ENCODE results near the gene ANKRD40. TPM values are rescaled to one million over a fixed set of nuclear protein-coding genes. Genes with fewer than 3 reads are reported as not detected.

Gene ANKRD40
- total RNA-seq, 1 experiment from 2014 or later: 45.3 TPM

GRCh38 chr17:50719144-50719923, 11.6 kb upstream of the ANKRD40 start, which contains the start of gene LUC7L3:
Gene LUC7L3, plus strand, starts transcription at chr17:50719603. Its CDS starts 130 bp downstream, at chr17:50719733.
- H3K27me3 Mint-ChIP-seq (ENCODE audit: low read depth): no peaks in the 10 kb centered on the region
- CTCF ChIA-PET: interaction anchor here (0.9 to 2.1 kb wide), 4 partner anchors 12 to 169 kb away, joined by 5 to 9 read pairs (median 7); no protein-coding TSS in a partner anchor
- POLR2A ChIA-PET: interaction anchor here (1.0 kb wide), 4 partner anchors 11 to 177 kb away, joined by 3 to 5 read pairs (median 4); partner anchors contain the start of gene CACNA1G
- ATAC-seq (peak; percentile 93), DNase-seq (ENCODE audit: low spot score) (peak; percentile 93)
- H3K4me1 Mint-ChIP-seq: peaks cover 26% of the 10 kb centered on the region
- H3K36me3 Mint-ChIP-seq: peaks cover 9% of the 10 kb centered on the region
- peak within 1 kb of the TSS; percentile 99 for H3K27ac Mint-ChIP-seq
- peak within 1 kb of the TSS; percentile 96 for H3K4me3 Mint-ChIP-seq
- no peaks in the 10 kb centered on the region for H3K9me3 Mint-ChIP-seq
- no peak for TF ChIP-seq AFF4 (CRISPR knock-in tag; IDR thresholded peaks at IDR 0.05; ENCODE audit: borderline replicate concordance)
- no peak for TF ChIP-seq GRHL2 (CRISPR knock-in tag; IDR thresholded peaks at IDR 0.05; ENCODE audit: insufficient replicate concordance, severe bottlenecking)
- no peak for TF ChIP-seq NFE2L1 (CRISPR knock-in tag; IDR thresholded peaks at IDR 0.05)
- TF ChIP-seq IRF2 (CRISPR knock-in tag; IDR thresholded peaks at IDR 0.05; ENCODE audit: borderline replicate concordance, low read depth): 0 out of 2 replicates have a peak, but pooled peaks have one; percentile 55
- no peak for TF ChIP-seq IRF1 (CRISPR knock-in tag; IDR thresholded peaks at IDR 0.05)
- peak; percentile 51; the same call in 1 of the 2 replicates for TF ChIP-seq CREM (CRISPR knock-in tag; IDR thresholded peaks at IDR 0.05)
- no peak for TF ChIP-seq GTF2I (CRISPR knock-in tag; conservative IDR thresholded peaks at IDR 0.05)
- 0 out of 2 replicates have a peak, but pooled peaks have one; percentile 48 for TF ChIP-seq HMGXB4 (CRISPR knock-in tag; IDR thresholded peaks at IDR 0.05)
- no peak for TF ChIP-seq ZNF512 (CRISPR knock-in tag; IDR thresholded peaks at IDR 0.05; ENCODE audit: borderline replicate concordance)
- no peak for TF ChIP-seq OVOL2 (CRISPR knock-in tag; IDR thresholded peaks at IDR 0.05; ENCODE audit: borderline replicate concordance)
- TF ChIP-seq TCF7 (CRISPR knock-in tag; IDR thresholded peaks at IDR 0.05; ENCODE audit: low read depth): no peak
- no peak for TF ChIP-seq ZNF219 (CRISPR knock-in tag; IDR thresholded peaks at IDR 0.05; ENCODE audit: borderline replicate concordance)
- no peak; the same call in 1 of the 2 replicates for TF ChIP-seq NR2C2 (CRISPR knock-in tag; IDR thresholded peaks at IDR 0.05)
- TF ChIP-seq E2F5 (CRISPR knock-in tag; IDR thresholded peaks at IDR 0.05): peak; percentile 51; the same call in 1 of the 2 replicates
- peak; percentile 76; the same call in 1 of the 2 replicates for TF ChIP-seq E2F1 (CRISPR knock-in tag; IDR thresholded peaks at IDR 0.05)
- TF ChIP-seq ARID4B (CRISPR knock-in tag; IDR thresholded peaks at IDR 0.05; ENCODE audit: borderline replicate concordance): peak; percentile 88; the same call in 1 of the 2 replicates
- TF ChIP-seq NR3C1 (CRISPR knock-in tag; conservative IDR thresholded peaks at IDR 0.05; ENCODE audit: low read depth): no peak
- peak; percentile 21; the same call in 1 of the 2 replicates for TF ChIP-seq ELF4 (CRISPR knock-in tag; IDR thresholded peaks at IDR 0.05; ENCODE audit: low read depth)
